HEK293T (cell line): Measurements from ENCODE around the gene TMEM87A.

Source experiments
- CTCF ChIA-PET: fragments of 350-600 bp; formaldehyde crosslinking; extraction: SDS; loops from one replicate; lab custom pipeline; 2021; ENCODE audit warnings: antibody characterized with exemption, inconsistent platforms; lab: Yijun Ruan, JAX
- POLR2A ChIA-PET: fragments of 350-600 bp; formaldehyde crosslinking; extraction: SDS; loops from one replicate; lab custom pipeline; 2020; ENCODE audit warnings: antibody characterized with exemption, inconsistent platforms; lab: Yijun Ruan, JAX
- DNase-seq: peaks from one replicate; pipeline ENCODE4 v3.0.0; 2012; ENCODE audit warnings: mixed read lengths; ENCODE audit errors: extremely low spot score
- ARNT ChIP-seq: fragments of 450-650 bp; IDR thresholded peaks from 2 replicates; pipeline ENCODE4 v1.6.1; 2017; ENCODE audit warnings: mild to moderate bottlenecking
- BHLHE40 ChIP-seq: fragments of 450-650 bp; IDR thresholded peaks from 2 replicates; pipeline ENCODE4 v1.6.1; 2016; ENCODE audit warnings: mild to moderate bottlenecking, moderate library complexity, borderline replicate concordance
- CTBP1 ChIP-seq: fragments of 450-650 bp; IDR thresholded peaks from 2 replicates; pipeline ENCODE4 v1.6.1; 2016; ENCODE audit warnings: borderline replicate concordance
- ELF4 ChIP-seq: fragments of 450-650 bp; IDR thresholded peaks from 2 replicates; pipeline ENCODE4 v1.6.1; 2017; ENCODE audit warnings: antibody characterized with exemption
- FOXA1 ChIP-seq: fragments of 450-650 bp; IDR thresholded peaks from 2 replicates; pipeline ENCODE4 v1.6.1; 2016; ENCODE audit warnings: mild to moderate bottlenecking
- FOXK2 ChIP-seq: fragments of 450-650 bp; IDR thresholded peaks from 2 replicates; pipeline ENCODE4 v1.6.1; 2016; ENCODE audit warnings: mild to moderate bottlenecking
- FOXM1 ChIP-seq: fragments of 450-650 bp; IDR thresholded peaks from 2 replicates; pipeline ENCODE4 v1.6.1; 2017; ENCODE audit warnings: mild to moderate bottlenecking, borderline replicate concordance
- L3MBTL2 ChIP-seq: fragments of 450-650 bp; conservative IDR thresholded peaks from 2 replicates; pipeline ENCODE4 v1.6.1; 2016; ENCODE audit warnings: mild to moderate bottlenecking
- NFRKB ChIP-seq: fragments of 450-650 bp; IDR thresholded peaks from 2 replicates; pipeline ENCODE4 v1.6.1; 2016; ENCODE audit warnings: mild to moderate bottlenecking, moderate library complexity
- PKNOX1 ChIP-seq: fragments of 450-650 bp; IDR thresholded peaks from 2 replicates; pipeline ENCODE4 v1.6.1; 2016
- SP1 ChIP-seq: fragments of 450-650 bp; IDR thresholded peaks from 2 replicates; pipeline ENCODE4 v1.6.1; 2017
- SUZ12 ChIP-seq: fragments of 450-650 bp; IDR thresholded peaks from 2 replicates; pipeline ENCODE4 v1.6.1; 2016; ENCODE audit warnings: mild to moderate bottlenecking
- TARDBP ChIP-seq: fragments of 450-650 bp; IDR thresholded peaks from 2 replicates; pipeline ENCODE4 v1.6.1; 2016
- ZNF384 ChIP-seq: fragments of 450-650 bp; IDR thresholded peaks from 2 replicates; pipeline ENCODE4 v1.6.1; 2016

The TMEM87A gene

GRCh38 chr15:42165106-42165505, 108.1 kb downstream of the TMEM87A start:
- ChIA-PET CTCF (no interaction called here), POLR2A (no interaction called here)
- TF ChIP-seq PKNOX1: no peak
- TF ChIP-seq FOXA1: no peak
- no peak for TF ChIP-seq FOXM1
- TF ChIP-seq CTBP1: no peak
- no peak for TF ChIP-seq FOXK2
- TF ChIP-seq ZNF384: no peak
- no peak for TF ChIP-seq L3MBTL2
- TF ChIP-seq SUZ12: no peak
- TF ChIP-seq NFRKB: no peak
- no peak for DNase-seq

GRCh38 chr15:42163947-42164550, 109.2 kb downstream of the TMEM87A start:
- CTCF ChIA-PET: no interaction called here
- TF ChIP-seq BHLHE40: no peak
- no peak for TF ChIP-seq ELF4
- TF ChIP-seq FOXM1: no peak
- TF ChIP-seq FOXK2: no peak
- no peak for TF ChIP-seq SP1
- no peak for TF ChIP-seq SUZ12
- TF ChIP-seq TARDBP: no peak
- no peak for TF ChIP-seq ARNT
- no peak for TF ChIP-seq ZNF384
- DNase-seq: no peak
- POLR2A ChIA-PET: no interaction called here

- CTCF ChIA-PET: no interaction called here
- DNase-seq: no peak
- no peak for TF ChIP-seq BHLHE40
- no peak for TF ChIP-seq ELF4
- TF ChIP-seq SP1: no peak
- TF ChIP-seq TARDBP: no peak
- TF ChIP-seq FOXA1: no peak
- TF ChIP-seq FOXK2: no peak
- TF ChIP-seq ZNF384: no peak
- TF ChIP-seq ARNT: no peak
- TF ChIP-seq NFRKB: no peak
- POLR2A ChIA-PET: no interaction called here
Observed at GRCh38 chr15:42163291-42163690, 109.9 kb downstream of the TMEM87A start.
